LHCN-M2 (cell line): ENCODE results near the gene CCNC. TPM values are rescaled to one million over a fixed set of nuclear protein-coding genes. Genes with fewer than 3 reads are reported as not detected.
A peak's percentile ranks its signal among the peaks of the same experiment; 100 is the strongest.

Experiments used
- DNase-seq: peaks from one replicate; pipeline ENCODE4 v3.0.0-alpha.2; 2012; ENCODE audit warnings: low read depth
- total RNA-seq: library from RNA; depleted of rRNA; stranded (reverse); fragments of >200 nt; gene quantifications from 2 replicates; pipeline ENCODE4 v1.2.3, GENCODE V29; 2014; rRNA removed

CCNC gene
- total RNA-seq, 1 experiment from 2014 or later = 67.9 TPM

DNA sequence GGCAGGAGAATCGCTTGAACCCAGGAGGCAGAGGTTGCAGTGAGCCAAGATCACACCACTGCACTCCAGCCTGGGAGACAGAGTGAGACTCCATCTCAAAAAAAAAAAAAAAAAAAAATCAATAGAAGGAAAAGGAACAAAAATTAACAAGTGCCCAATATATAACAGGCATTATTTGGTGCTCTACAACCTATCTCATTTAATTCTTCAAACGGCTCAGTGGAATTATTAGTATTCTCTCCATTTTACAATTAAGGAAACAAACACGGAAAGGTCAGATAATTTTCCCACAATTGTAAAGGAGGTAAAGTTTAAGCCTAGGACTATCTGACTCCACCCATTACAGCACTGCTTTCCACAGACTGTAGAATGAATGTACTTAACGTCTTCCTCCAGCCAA lies 19.8 kb downstream of the CCNC start:
- no peak for DNase-seq

DNA sequence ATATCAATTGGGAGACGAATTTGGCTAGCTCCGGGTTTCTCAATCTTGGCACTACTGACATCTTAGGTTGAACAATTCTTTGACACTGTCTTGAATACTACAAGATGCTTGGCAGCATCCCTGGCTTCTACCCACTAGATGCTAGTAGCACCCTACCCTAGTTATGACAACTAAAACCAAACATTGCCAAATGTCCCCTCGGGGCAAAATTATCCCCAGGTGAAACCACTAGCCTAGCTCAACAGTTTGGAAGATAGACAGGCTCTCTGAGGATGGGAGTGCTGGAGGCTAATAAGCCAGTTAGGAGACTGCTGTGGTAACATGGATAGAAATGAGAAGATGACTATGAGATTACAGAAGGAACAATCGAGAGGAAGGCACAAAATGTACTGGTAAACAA lies 20.9 kb downstream of the CCNC start:
- DNase-seq = no peak

DNA sequence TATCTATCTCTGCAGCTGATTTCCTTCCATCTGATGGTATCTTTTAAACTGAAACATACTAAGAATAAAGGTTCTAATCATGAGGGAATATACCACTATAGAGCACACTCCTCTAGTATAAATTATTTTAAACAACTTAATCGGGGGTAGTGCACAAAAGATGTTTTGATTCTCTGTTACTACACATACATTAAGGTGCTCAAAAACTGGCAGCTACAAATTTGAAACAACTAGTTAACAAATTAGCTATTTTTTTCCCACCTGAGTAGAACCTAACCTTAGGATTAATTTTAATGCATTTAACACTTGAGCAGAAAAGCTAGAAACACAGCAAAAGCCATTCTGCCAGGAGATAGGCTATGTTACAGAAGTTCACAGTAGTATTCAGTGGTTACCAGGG lies 23.0 kb downstream of the CCNC start:
- DNase-seq = no peak

DNA sequence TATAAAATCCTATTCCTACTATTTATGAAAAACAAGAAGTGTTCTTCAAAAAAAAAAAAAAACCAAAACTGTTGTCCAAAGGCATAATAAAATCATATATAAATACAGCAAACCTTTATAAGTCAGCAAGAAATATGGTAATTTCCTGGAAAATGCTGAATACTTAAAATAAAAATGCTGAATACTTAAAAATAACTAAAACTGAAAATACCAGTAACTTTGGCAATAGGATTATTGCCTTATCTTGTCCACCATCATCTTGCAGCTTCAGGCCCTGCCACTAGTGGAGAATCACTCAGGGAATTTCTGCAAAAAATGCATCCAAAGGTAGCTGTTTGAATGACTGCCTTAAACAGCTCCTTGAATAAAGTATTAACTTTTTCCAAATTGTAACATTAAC lies 24.5 kb downstream of the CCNC start:
- DNase-seq = no peak

DNA sequence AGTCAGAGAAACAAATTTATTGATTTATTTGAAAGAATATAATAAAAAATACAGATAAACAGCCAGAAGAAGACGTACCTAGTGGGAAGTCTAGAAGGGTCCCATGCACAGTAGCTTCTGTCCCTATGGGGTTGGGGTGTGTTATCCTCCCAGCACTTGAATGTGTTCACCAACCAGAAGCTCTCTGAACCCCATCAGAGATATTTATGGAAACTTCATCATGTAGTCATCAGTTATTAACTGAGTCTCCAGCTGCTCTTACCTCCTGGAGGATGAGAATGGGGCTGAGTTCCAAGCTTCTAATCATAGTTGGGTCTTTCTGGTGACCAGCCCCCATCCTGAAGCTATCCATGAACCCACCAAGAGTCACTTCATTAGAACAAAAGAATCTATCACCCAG lies 37.8 kb downstream of the CCNC start:
- no peak for DNase-seq

DNA sequence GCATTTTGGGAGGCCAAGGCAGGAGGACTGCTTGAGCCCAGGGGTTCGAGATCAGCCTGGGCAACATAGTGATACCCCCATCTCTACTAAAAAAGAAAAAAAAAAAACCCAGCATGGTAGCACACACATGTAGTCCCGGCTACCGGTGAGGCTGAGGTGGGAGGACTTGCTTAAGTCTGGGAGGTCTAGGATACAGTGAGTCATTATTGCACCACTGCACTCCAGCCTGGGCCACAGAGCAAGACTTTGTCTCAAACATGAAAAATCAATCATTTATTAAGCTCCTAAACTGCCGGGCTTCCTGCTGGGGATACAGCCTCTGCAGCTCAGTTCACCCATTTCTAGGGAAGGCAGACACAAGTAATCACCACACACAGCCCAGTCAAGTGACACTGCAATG lies 45.9 kb downstream of the CCNC start:
- DNase-seq = peak; percentile 14

DNA sequence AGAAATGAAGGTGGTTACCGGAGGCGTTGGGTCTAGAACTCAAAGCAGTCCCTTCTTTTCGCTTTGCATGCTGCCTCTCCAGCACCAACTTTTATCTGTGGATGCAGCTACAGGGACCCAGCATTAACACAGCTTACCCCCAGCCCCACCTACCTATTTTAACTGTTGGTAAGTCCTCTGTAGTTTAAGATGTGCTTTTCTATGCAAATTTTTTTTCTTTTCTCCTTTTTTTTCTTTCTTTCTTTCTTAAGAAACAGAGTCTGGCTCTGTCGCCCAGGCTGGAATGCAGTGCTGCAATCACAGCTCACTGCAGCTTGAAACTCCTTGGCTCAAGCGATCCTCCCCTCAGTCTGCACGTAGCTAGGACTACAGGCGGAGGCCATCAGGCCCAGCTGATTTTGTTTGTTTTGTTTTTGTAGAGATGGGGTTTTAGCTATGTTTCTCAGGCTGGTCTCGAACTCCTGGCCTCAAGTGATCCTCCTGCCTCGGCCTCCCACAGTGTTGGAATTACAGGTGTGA lies 46.8 kb downstream of the CCNC start:
- DNase-seq = peak; percentile 43

DNA sequence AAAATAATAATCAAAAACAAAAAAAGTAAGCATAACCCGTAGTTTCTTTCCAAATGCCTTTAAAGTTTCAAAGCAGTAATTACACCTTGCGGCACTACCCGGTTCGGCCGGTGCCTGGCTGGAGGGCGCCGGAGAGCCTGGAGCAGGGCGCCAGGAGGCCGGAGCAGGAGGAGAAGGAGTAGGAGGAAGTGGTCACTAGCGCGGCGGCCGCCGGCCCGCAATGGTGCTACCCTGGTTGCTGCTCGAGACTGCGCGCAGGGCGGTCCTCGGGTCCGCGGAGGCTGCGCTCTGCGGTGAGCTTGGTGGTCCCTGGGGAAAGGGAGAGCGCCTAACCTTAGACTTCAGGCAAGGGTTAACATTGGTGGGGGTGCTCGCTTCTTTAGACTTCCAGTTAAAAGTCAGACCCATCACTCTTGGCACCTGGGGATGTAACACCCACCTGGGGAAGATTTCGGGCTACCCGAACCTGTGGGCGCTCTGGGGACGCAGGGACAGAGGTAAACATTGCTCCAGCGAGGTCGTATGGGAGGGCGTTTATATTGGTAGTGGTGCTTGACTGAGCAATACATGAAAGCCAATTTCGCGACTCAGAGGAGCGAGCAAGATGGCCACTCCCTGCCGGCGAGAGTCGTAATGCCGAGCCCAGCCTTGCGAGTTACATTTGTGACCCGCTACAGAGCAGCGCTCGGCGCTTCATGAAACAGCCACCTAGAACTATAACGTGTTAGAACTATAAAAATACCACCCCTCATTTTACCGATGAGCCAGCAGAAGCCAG lies 47.4 kb downstream of the CCNC start:
- peak; percentile 77 for DNase-seq

DNA sequence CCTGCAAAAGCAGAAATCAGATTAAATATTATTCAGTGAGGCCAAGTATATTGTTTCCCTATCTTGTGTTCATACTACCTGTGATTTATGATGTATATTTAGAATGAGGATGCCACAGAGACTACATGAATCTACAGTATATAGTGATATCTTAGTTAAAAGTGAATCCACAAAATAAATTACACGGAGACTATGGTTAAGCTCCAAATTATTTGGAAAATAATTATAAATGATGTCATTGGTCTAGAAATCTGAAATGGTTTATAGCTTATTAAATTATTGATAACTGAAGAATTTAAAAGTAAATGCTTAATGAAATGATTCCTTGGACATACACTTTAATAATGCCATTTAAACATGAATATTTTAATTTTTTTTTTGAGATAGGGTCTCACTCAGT lies 49.0 kb downstream of the CCNC start:
- no peak for DNase-seq

DNA sequence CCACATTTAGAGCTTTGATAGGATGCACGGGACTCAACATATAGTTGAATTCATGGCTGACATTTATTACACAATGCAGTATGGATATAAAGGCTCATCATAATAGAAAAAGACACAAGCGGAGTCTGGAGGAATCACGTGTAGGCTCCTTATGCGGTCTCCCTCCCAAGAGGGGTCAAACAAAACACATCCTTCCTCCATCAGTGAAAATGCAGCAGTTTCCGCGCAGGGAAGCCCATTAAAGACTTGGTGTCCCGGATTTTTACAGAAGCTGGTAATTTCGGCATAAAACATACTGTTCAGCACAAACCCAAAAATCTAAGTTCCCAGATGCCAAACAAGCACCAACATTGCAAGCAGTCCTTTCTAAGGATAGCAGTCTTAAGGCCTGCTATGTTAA lies 54.4 kb downstream of the CCNC start:
- peak; percentile 3 for DNase-seq

DNA sequence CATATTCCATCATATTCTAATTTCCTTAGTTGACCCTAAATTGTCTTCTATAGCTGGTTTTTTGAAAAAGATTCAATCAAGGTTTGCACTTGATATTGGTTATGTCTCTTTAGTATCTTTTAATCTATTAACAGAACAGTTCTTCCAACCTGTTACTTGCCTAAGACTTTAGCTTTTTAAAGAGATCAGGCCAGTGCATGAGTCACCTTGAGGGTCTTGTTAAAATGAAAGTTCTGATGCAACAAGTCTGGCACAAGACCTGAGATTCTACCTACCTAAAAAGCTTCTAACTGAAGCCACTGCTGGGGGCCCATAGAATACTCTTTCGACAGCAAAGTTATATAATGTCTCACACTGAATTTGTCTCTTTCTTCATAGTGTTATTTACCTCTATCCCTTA lies 56.4 kb downstream of the CCNC start:
- no peak for DNase-seq

DNA sequence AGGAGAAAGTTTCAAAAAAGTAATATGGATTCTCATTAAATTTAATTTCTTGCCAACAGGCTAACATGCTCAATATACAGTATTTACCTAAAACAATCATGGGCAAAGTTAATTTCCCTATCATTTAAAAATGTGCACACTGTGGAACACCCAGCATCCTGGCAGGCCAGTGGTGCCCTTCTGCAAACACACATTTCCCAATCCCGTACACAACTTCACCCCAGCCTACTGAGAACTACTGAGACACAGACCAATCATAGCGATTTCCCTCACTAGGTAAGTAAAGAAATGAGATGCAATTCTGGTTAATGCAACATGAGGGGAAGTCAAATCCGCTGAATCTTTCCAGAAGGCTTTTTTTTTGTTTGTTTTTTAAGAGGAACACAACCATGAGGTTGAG lies 60.8 kb downstream of the CCNC start:
- DNase-seq = no peak

DNA sequence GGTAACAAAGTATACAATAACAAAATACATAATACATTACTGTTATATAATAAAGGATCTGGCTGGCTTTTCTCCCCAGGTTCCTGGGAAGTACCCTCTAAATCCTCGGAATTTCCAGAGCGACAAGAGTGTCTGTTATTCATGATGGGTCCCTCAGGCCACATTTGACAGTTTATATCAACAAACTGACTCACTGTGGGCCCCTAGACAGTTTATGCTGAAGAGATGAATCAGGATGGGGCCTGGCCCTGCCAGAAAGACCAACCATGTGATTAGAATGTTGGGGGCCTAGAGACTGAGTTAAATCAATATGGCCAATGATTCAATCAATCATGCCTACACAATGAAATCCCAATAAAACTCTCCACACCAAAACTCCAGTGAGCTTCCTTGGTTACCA lies 66.7 kb downstream of the CCNC start:
- peak; percentile 5 for DNase-seq

DNA sequence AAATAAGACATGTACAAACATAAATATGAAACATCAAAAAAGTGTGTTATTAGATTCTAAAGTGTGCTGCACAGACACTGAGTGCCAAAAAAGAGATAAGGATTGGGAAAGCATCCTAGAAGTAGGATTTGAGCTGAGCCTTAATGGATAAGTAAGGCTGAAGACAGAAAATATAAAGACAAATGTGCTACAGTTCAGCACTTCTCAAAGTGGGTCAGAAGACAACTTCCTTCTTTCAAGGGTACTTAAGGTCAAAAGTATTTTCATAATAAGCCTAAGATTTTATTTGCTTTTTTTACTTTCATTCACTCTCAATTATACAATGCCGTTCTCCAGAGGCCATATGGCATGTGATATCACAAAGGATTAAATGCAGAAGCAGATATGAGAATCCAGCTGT lies 70.0 kb downstream of the CCNC start:
- no peak for DNase-seq

DNA sequence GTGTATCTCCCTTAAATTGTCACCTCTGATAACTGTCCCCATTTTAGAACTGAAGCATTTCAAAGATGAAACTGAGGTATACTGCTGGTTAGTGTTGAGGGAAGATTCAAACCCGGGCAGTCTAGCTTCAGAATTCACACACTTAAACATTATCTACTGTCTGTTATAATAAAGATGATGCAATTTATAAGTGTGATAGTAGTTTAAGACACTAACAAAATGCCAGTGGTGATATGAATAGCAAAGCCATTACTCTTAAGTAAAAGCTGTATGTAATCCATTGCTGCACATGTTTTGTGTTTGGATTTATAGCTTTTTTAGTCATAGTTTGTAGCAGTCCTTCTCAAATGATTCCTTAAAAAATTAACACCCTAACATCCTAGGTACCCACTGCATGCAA lies 73.0 kb downstream of the CCNC start:
- DNase-seq = no peak

Other genes starting within 250 kb of the CCNC start
- 0.90 and 2.9 TPM in 2 replicates for gene FAXC, start 219.0 kb downstream of the CCNC start, total RNA-seq
- gene COQ3, start 174.5 kb downstream of the CCNC start, total RNA-seq = 5.3 and 8.5 TPM in 2 replicates
- 42.5 and 55.9 TPM in 2 replicates for gene PNISR, start 143.4 kb downstream of the CCNC start, total RNA-seq
- gene USP45, start 53.2 kb downstream of the CCNC start, total RNA-seq = 11.1 and 11.4 TPM in 2 replicates
- under 0.01 TPM in 1 of 2 replicates, not detected in the other for gene PRDM13, start 38.2 kb upstream of the CCNC start, total RNA-seq